Ishikawa (cell line): ENCODE data around the gene NUDT7.

Experiments
- CEBPB ChIP-seq: IDR thresholded peaks from 2 replicates; pipeline ENCODE4 v1.6.1; 2012
- CREB1 ChIP-seq: IDR thresholded peaks from 2 replicates; pipeline ENCODE4 v1.6.1; 2012; ENCODE audit warnings: low read depth
- EGR1 ChIP-seq: IDR thresholded peaks from 2 replicates; pipeline ENCODE4 v1.6.1; 2012
- EP300 ChIP-seq: IDR thresholded peaks from 2 replicates; pipeline ENCODE4 v1.6.1; 2012; ENCODE audit warnings: borderline replicate concordance
- FOXM1 ChIP-seq: IDR thresholded peaks from 2 replicates; pipeline ENCODE4 v1.6.1; 2012; ENCODE audit warnings: low read depth, borderline replicate concordance
- NFIC ChIP-seq: IDR thresholded peaks from 2 replicates; pipeline ENCODE4 v1.6.1; 2012
- RAD21 ChIP-seq: IDR thresholded peaks from 2 replicates; pipeline ENCODE4 v1.6.1; 2012; ENCODE audit warnings: low read depth
- TAF1 ChIP-seq: IDR thresholded peaks from 2 replicates; pipeline ENCODE4 v1.6.1; 2012; ENCODE audit warnings: low read depth, mild to moderate bottlenecking
- TCF12 ChIP-seq: IDR thresholded peaks from 2 replicates; pipeline ENCODE4 v1.6.1; 2012; ENCODE audit warnings: low read depth
- TEAD4 ChIP-seq: IDR thresholded peaks from 2 replicates; pipeline ENCODE4 v1.6.1; 2012
- YY1 ChIP-seq: IDR thresholded peaks from 2 replicates; pipeline ENCODE4 v1.6.1; 2012; ENCODE audit warnings: low read depth
- ZBTB7A ChIP-seq: IDR thresholded peaks from 2 replicates; pipeline ENCODE4 v1.6.1; 2012; ENCODE audit warnings: low read depth
- TF ChIP-seq, protein P1 (sequence below): IDR thresholded peaks from 2 replicates; pipeline ENCODE4 v1.6.1; 2012
- TF ChIP-seq, protein P2 (sequence below): IDR thresholded peaks from 2 replicates; pipeline ENCODE4 v1.6.1; 2012
- TF ChIP-seq, protein P3 (sequence below): IDR thresholded peaks from 2 replicates; pipeline ENCODE4 v1.6.1; 2012; ENCODE audit warnings: low read depth, mild to moderate bottlenecking

Gene NUDT7

DNA sequence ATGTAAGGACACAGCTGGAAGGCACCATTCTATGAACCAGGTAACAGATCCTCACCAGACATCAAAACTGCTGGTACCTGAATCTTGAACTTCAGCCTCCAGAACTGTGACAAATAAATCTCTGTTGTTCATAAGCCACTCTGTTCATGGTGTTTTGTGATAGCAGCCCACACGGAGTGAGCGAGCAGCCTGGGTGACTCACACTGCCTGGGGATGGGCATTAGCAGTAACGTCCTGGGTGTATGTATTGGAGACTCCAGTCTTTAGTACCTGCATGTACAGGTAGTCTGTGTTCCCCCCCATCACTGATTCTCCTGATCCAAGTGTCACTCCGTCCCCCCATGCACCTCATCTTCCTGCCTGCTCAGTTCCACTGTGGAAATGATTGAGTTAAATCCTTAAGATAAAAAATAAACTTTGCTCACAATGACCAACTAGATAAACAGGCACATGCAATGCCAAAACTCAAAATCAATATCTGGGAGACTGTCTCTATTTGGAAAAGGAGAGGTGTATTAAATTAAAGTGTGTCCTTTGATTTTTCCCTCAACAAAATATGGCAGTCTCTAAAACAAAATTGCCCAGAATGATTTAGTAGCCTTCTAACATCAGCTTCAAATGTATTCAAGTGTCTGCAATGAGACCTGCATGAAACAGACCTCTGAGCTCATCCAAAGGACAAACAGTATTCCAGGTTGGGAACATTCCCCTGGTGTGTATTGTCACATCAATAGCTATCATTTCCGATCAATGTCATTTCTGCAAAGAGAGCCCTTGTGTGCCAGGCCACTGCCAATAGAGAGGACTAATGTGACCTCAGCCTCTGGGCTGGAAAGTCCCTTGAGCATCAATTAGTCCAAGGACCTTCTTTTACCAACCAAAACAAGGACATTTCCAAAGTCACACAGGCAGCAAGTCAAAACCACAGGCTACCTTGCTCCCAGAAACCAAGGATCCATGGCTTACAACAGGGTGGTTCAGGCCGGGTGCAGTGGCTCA, 53.9 kb downstream of the NUDT7 start:
- TF ChIP-seq, protein P1, sequence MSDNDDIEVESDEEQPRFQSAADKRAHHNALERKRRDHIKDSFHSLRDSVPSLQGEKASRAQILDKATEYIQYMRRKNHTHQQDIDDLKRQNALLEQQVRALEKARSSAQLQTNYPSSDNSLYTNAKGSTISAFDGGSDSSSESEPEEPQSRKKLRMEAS, result no peak
- no peak for TF ChIP-seq ZBTB7A
- no peak for TF ChIP-seq CEBPB
- no peak for TF ChIP-seq CREB1
- TF ChIP-seq NFIC, result no peak
- TF ChIP-seq FOXM1, result no peak
- no peak for TF ChIP-seq TCF12
- no peak for TF ChIP-seq YY1

DNA sequence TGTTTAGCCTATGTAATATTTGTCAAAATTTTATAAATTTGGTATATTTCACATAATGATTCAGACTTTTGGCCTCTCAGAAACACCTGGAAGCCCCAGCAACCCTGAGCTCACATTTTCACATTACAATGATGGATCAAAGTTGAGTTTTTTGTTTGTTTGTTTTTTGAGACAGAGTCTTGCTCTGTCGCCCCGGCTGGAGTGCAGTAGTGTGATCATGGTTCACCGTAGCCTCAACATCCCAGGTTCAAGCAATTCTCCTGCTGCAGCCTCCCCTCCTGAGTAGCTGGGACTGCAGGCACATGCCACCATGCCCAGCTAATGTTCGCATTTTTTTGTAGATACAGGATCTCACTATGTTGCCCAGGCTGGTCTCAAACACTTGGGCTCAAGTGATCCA, 55.4 kb downstream of the NUDT7 start:
- TF ChIP-seq CREB1 (no peak), FOXM1 (no peak), TEAD4 (no peak), RAD21 (no peak), TCF12 (no peak), EP300 (no peak), EGR1 (no peak), NFIC (no peak)
- TF ChIP-seq, protein P1, result no peak
- TF ChIP-seq, protein P2, sequence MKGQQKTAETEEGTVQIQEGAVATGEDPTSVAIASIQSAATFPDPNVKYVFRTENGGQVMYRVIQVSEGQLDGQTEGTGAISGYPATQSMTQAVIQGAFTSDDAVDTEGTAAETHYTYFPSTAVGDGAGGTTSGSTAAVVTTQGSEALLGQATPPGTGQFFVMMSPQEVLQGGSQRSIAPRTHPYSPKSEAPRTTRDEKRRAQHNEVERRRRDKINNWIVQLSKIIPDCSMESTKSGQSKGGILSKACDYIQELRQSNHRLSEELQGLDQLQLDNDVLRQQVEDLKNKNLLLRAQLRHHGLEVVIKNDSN, result no peak

DNA sequence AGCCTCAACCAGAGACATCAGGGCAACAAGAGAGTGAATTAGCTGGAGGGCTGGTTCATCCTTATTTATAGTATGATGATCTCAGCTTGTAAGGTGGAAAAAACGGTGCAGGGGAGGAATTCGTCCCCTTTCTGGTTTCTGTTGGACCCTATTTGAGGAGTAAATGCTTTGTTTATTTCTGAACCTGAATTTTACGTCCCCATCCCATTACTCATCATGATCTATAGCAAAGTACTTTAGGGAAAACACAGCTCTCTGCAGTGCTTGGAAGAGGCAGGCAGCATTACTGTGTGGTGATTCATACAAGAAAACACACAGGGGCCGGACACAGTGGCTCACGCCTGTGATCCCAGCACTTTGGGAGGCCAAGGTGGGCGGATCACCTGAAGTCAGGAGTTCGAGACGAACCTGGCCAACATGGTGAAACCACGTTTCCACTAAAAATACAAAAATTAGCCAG, 58.1 kb downstream of the NUDT7 start:
- no peak for TF ChIP-seq TCF12
- no peak for TF ChIP-seq ZBTB7A
- TF ChIP-seq, protein P2, result no peak
- TF ChIP-seq FOXM1, result no peak
- TF ChIP-seq RAD21, result no peak
- TF ChIP-seq, protein P1, result no peak
- no peak for TF ChIP-seq TAF1
- no peak for TF ChIP-seq YY1
- TF ChIP-seq TEAD4, result no peak
- TF ChIP-seq, protein P3, sequence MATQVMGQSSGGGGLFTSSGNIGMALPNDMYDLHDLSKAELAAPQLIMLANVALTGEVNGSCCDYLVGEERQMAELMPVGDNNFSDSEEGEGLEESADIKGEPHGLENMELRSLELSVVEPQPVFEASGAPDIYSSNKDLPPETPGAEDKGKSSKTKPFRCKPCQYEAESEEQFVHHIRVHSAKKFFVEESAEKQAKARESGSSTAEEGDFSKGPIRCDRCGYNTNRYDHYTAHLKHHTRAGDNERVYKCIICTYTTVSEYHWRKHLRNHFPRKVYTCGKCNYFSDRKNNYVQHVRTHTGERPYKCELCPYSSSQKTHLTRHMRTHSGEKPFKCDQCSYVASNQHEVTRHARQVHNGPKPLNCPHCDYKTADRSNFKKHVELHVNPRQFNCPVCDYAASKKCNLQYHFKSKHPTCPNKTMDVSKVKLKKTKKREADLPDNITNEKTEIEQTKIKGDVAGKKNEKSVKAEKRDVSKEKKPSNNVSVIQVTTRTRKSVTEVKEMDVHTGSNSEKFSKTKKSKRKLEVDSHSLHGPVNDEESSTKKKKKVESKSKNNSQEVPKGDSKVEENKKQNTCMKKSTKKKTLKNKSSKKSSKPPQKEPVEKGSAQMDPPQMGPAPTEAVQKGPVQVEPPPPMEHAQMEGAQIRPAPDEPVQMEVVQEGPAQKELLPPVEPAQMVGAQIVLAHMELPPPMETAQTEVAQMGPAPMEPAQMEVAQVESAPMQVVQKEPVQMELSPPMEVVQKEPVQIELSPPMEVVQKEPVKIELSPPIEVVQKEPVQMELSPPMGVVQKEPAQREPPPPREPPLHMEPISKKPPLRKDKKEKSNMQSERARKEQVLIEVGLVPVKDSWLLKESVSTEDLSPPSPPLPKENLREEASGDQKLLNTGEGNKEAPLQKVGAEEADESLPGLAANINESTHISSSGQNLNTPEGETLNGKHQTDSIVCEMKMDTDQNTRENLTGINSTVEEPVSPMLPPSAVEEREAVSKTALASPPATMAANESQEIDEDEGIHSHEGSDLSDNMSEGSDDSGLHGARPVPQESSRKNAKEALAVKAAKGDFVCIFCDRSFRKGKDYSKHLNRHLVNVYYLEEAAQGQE, result no peak

DNA sequence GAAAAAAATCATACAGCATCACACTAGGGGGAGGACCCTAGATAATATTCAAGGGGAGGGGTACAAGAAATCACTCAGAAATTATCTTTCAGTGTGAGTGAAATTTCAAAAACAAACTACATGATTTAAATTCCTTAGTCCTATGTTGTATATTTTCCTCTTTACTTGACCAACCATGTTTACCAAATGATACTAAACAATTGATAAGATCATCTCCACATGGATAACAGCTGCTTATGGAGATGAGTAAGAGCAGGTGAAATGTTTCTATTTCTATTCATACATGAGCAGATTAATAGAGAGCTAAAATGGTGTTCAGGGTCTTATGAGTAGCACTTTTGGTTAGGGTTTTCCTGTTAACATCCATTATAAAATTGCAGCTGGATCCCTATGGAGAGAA, 58.8 kb downstream of the NUDT7 start:
- no peak for TF ChIP-seq TEAD4
- no peak for TF ChIP-seq FOXM1
- TF ChIP-seq, protein P2, result no peak

DNA sequence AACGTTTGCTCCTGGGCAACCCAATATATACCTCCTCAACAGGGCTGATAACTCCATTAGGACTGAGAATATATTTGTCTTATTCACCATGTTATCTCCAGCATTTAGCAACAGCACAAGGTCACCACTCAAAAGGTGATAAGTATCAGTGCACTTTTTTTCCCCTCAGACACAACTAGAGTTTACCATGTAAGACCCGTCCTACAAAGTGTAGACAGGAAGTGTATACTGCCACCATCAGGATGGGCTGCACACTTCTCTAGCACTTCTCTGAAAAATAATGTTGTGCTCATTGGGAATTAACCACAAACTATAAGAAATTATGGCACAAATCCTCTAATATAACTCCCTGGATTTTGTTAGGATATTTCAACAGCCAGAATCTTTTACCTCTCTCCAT, 60.4 kb downstream of the NUDT7 start:
- TF ChIP-seq CEBPB, result no peak
- TF ChIP-seq, protein P2, result no peak
- TF ChIP-seq FOXM1, result no peak
- TF ChIP-seq ZBTB7A, result no peak
- no peak for TF ChIP-seq EP300
- no peak for TF ChIP-seq TCF12

DNA sequence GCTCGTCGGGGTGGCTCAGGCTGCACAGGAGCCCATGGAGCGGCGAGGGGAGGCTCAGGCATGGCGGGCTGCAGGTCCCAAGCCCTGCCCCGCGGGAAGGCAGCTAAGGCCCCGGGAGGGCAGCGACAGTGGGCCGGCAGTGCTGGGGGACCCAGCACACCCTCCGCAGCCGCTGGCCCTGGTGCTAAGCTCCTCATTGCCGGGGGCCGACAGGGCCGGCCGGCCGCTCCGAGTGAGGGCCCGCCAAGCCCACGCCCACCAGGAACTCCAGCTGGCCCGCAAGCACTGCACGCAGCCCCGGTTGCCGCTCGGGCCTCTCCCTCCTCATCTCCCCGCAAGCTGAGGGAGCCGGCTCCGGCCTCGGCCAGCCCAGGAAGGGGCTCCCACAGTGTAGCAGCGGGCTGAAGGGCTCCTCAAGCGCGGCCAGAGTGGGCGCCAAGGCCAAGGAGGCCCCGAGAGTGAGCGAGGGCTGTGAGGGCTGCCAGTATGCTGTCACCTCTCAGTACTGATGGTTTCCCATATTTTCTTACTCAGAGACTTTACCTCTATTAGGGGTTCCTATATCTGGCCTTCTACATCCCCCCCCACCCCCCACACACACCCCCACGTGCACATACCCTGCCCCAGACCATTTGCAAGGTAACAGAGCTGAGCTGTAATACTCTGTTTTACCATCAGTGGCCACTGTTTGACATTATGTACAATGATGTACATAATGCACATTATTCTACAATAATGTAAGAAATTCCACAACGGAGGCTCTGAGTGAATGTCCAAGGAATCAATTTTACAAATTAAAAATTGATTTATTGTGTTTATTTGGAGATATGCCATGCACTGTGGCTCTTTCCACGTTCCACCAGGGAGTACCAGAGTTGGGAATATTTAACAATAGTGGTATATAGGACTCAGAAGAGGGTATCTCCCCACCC, 62.4 kb downstream of the NUDT7 start:
- TF ChIP-seq YY1 (no peak), ZBTB7A (no peak), FOXM1 (no peak)
- TF ChIP-seq, protein P1, result no peak
- TF ChIP-seq, protein P2, result no peak
